Stimulated activated CD4-positive, alpha-beta T cell treated with anti-CD3 and anti-CD28 coated beads, Interleukin-12 subunit alpha, Interleukin-12 subunit beta, amount 100 ng/mL, for 4 hours (primary cell): ENCODE results near the gene TRAPPC3.
A peak's percentile ranks its signal among the peaks of the same experiment; 100 is the strongest.

Experiments
- DNase-seq: peaks from one replicate; pipeline ENCODE4 v3.0.0-alpha.2; 2020

TRAPPC3 gene

GRCh38 chr1:36125129-36125991 is 23.9 kb downstream of the TRAPPC3 start, which contains the start of gene COL8A2:
Gene COL8A2, minus strand, starts transcription at chr1:36125222. Its CDS starts 24,980 bp downstream, at chr1:36100242.
- no peak for DNase-seq

GRCh38 chr1:36124404-36125128 is 24.7 kb downstream of the TRAPPC3 start:
- no peak for DNase-seq

- no peak for DNase-seq
Observed at GRCh38 chr1:36123356-36123755, 25.9 kb downstream of the TRAPPC3 start.

GRCh38 chr1:36122062-36123030 is 26.9 kb downstream of the TRAPPC3 start:
- no peak for DNase-seq

- DNase-seq = no peak
Observed at GRCh38 chr1:36119456-36119855, 29.8 kb downstream of the TRAPPC3 start.

GRCh38 chr1:36118447-36119204 is 30.7 kb downstream of the TRAPPC3 start:
- DNase-seq = no peak

- DNase-seq = no peak
Observed at GRCh38 chr1:36116901-36117300, 32.4 kb downstream of the TRAPPC3 start.

- no peak for DNase-seq
Observed at GRCh38 chr1:36115931-36116330, 33.4 kb downstream of the TRAPPC3 start.

GRCh38 chr1:36115200-36115669 is 34.1 kb downstream of the TRAPPC3 start:
- DNase-seq = no peak

- DNase-seq = no peak
Observed at GRCh38 chr1:36114371-36114770, 34.9 kb downstream of the TRAPPC3 start.

GRCh38 chr1:36112823-36113222 is 36.5 kb downstream of the TRAPPC3 start:
- no peak for DNase-seq

GRCh38 chr1:36111151-36111550 is 38.1 kb downstream of the TRAPPC3 start:
- no peak for DNase-seq

- no peak for DNase-seq
Observed at GRCh38 chr1:36109041-36109679, 40.1 kb downstream of the TRAPPC3 start.

- no peak for DNase-seq
Observed at GRCh38 chr1:36108314-36108713, 41.0 kb downstream of the TRAPPC3 start.

- DNase-seq = no peak
Observed at GRCh38 chr1:36107394-36107793, 41.9 kb downstream of the TRAPPC3 start.

- no peak for DNase-seq
Observed at GRCh38 chr1:36106269-36106668, 43.0 kb downstream of the TRAPPC3 start.

GRCh38 chr1:36101546-36101945 is 47.7 kb downstream of the TRAPPC3 start:
- no peak for DNase-seq

- no peak for DNase-seq
Observed at GRCh38 chr1:36100376-36100775, 48.9 kb downstream of the TRAPPC3 start.

GRCh38 chr1:36099681-36100341 is 49.5 kb downstream of the TRAPPC3 start:
- DNase-seq = peak; percentile 72

- no peak for DNase-seq
Observed at GRCh38 chr1:36098650-36099365, 50.5 kb downstream of the TRAPPC3 start.
